Endothelial cell of umbilical vein (primary cell): Measurements from ENCODE around the gene CCDC170. TPM values are rescaled to one million over a fixed set of nuclear protein-coding genes. Genes with fewer than 3 reads are reported as not detected.

Source experiments
- BruUV-seq: library from RNA; stranded (reverse); fragments of 400-500 nt; replicated peaks from 2 replicates; lab custom pipeline; 2021; lab: Mats Ljungman, UMichigan
- CTCF ChIA-PET: fragments of 300-600, 350-600 bp; sonication (Branson Sonifier 250); formaldehyde crosslinking; loops from one replicate; lab custom pipeline; 2021; ENCODE audit warnings: antibody characterized with exemption, inconsistent platforms; lab: Charles Lee
- POLR2A ChIA-PET: fragments of 300-600, 350-600 bp; sonication (Branson Sonifier 250); formaldehyde crosslinking; loops from one replicate; lab custom pipeline; 2021; ENCODE audit warnings: antibody characterized with exemption, inconsistent platforms; lab: Charles Lee
- DNase-seq: peaks from one replicate; pipeline ENCODE4 v3.0.0-alpha.2; 2011; ENCODE audit warnings: low read depth, low spot score
- FAIRE-seq: peaks from 2 replicates; lab custom pipeline; 2011; peaks lifted over from hg19 to GRCh38; lab: Jason Lieb, UNC
- H2AFZ ChIP-seq: 2 replicates; pipeline ENCODE4 v1.6.0; 2012; ENCODE audit warnings: low read depth, low read length, control low read depth, inconsistent platforms
- H3K27ac ChIP-seq: 2 replicates; pipeline ENCODE4 v1.5.1; 2011; ENCODE audit warnings: low read depth, mild to moderate bottlenecking, control low read depth, low read length, moderate library complexity; ENCODE audit not compliant: insufficient read depth
- H3K27me3 ChIP-seq, 2 experiments: 2 replicates each; pipeline versions ENCODE4 v1.6.0 to v1.6.1; 2011; ENCODE audit warnings: low read length in 2 of 2, mixed read lengths in 1 of 2; ENCODE audit not compliant: control insufficient read depth in 2 of 2, insufficient read depth in 2 of 2
- H3K36me3 ChIP-seq, 2 experiments: 2 replicates in 1 of 2; 3 replicates in 1 of 2; pipeline ENCODE4 v1.5.1; 2011; ENCODE audit warnings: low read length in 2 of 2, mild to moderate bottlenecking in 1 of 2, moderate library complexity in 1 of 2; ENCODE audit not compliant: control insufficient read depth in 2 of 2, insufficient read depth in 2 of 2; ENCODE audit errors: extremely low read depth in 1 of 2
- H3K4me1 ChIP-seq: 3 replicates; pipeline ENCODE4 v1.5.1; 2011; ENCODE audit warnings: mild to moderate bottlenecking, low read length; ENCODE audit not compliant: control insufficient read depth, insufficient read depth; ENCODE audit errors: extremely low read depth
- H3K4me2 ChIP-seq: 2 replicates; pipeline ENCODE4 v1.6.1; 2011; ENCODE audit warnings: low read length, control low read depth, mixed read lengths; ENCODE audit not compliant: insufficient read depth
- H3K4me3 ChIP-seq, 3 experiments: fragments of 200-600 bp in 1 of 3; sonication (generic), shearing (Covaris generic) in 1 of 3; replicated peaks in 1 of 3; 2 replicates each; pipeline ENCODE4 v1.5.1; 2011 to 2016; ENCODE audit warnings: control low read depth in 3 of 3, low read length in 3 of 3, mild to moderate bottlenecking in 2 of 3, inconsistent platforms in 1 of 3, low read depth in 1 of 3, moderate library complexity in 1 of 3; ENCODE audit not compliant: insufficient read depth in 1 of 3
- H3K79me2 ChIP-seq: 2 replicates; pipeline ENCODE4 v1.6.0; 2012; ENCODE audit warnings: low read length, inconsistent platforms; ENCODE audit not compliant: control insufficient read depth, insufficient read depth
- H3K9ac ChIP-seq: replicated peaks from 2 replicates; pipeline ENCODE3; 2011; ENCODE audit warnings: low read length, control low read depth; ENCODE audit not compliant: insufficient read depth; ENCODE audit errors: extremely low read depth
- H3K9me1 ChIP-seq: replicated peaks from 3 replicates; pipeline ENCODE4 v1.6.0; 2011; ENCODE audit warnings: mild to moderate bottlenecking, low read length; ENCODE audit not compliant: control insufficient read depth, insufficient read depth; ENCODE audit errors: extremely low read depth
- H3K9me3 ChIP-seq: replicated peaks from 2 replicates; pipeline ENCODE4 v1.5.1; 2012; ENCODE audit warnings: low read length, inconsistent platforms; ENCODE audit not compliant: control insufficient read depth, insufficient read depth
- H4K20me1 ChIP-seq: replicated peaks from 2 replicates; pipeline ENCODE3; 2011; ENCODE audit warnings: mild to moderate bottlenecking, low read length; ENCODE audit not compliant: control insufficient read depth, insufficient read depth; ENCODE audit errors: extremely low read depth
- EZH2 ChIP-seq: IDR thresholded peaks from 2 replicates; pipeline ENCODE4 v1.6.1; 2012; ENCODE audit warnings: borderline replicate concordance, low read depth, mild to moderate bottlenecking, moderate library complexity, low read length, inconsistent platforms; ENCODE audit not compliant: severe bottlenecking
- FOS ChIP-seq: IDR thresholded peaks from 2 replicates; pipeline ENCODE4 v1.6.1; 2011; ENCODE audit warnings: mild to moderate bottlenecking, low read length, moderate library complexity, borderline replicate concordance; ENCODE audit not compliant: insufficient read depth
- GATA2 ChIP-seq: IDR thresholded peaks from 2 replicates; pipeline ENCODE4 v1.7.0; 2011; ENCODE audit warnings: low read depth, mild to moderate bottlenecking, moderate library complexity, mixed read lengths, low read length; ENCODE audit not compliant: insufficient read length, insufficient read depth
- JUN ChIP-seq: IDR thresholded peaks from 2 replicates; pipeline ENCODE4 v1.6.1; 2011; ENCODE audit warnings: borderline replicate concordance, low read depth; ENCODE audit not compliant: insufficient read length, insufficient read depth
- MYC ChIP-seq: IDR thresholded peaks from one replicate; pipeline ENCODE4 v1.6.1; 2011; ENCODE audit warnings: mild to moderate bottlenecking, low read depth, low read length
- POLR2A ChIP-seq: IDR thresholded peaks from 2 replicates; pipeline ENCODE4 v1.6.1; 2012; ENCODE audit warnings: low read depth, mild to moderate bottlenecking, control low read depth, low read length
- dilution Hi-C: fragments of 300-500 bp; cut with MboI; formaldehyde crosslinking; loops from one replicate; pipeline ENCODE4 v1.15.0; 2019; ENCODE audit warnings: low sequenced_read_pairs; ENCODE audit not compliant: extremely low pct_ligation_motif_present
- intact Hi-C: fragments of 100-400 bp; cut with micrococcal nuclease; formaldehyde crosslinking; loops from one replicate; pipeline ENCODE4 v1.10.0; 2022
- polyA plus RNA-seq, 4 experiments: library from polyadenylated mRNA; depleted of rRNA in 3 of 4; stranded (reverse) in 3 of 4; unstranded in 1 of 4; fragments of >200 nt; gene quantifications; 2 replicates each; pipeline versions ENCODE4 v1.2.1 to v1.2.3, GENCODE V29; 2011 to 2012; ENCODE audit warnings: missing spikeins in 1 of 4
- total RNA-seq: library from RNA; stranded (reverse); gene quantifications from 2 replicates; pipeline ENCODE4 v1.2.3, GENCODE V29; 2021
- TF ChIP-seq, protein P1 (sequence below): IDR thresholded peaks from 2 replicates; pipeline ENCODE4 v1.6.1; 2011; ENCODE audit not compliant: insufficient read depth, insufficient read length

Gene CCDC170
- total and polyA plus RNA-seq, 2 donors (not counting 3 experiments of a cell fraction or from before 2014, with no cell fraction given), result 0.07 to 0.21 TPM

DNA sequence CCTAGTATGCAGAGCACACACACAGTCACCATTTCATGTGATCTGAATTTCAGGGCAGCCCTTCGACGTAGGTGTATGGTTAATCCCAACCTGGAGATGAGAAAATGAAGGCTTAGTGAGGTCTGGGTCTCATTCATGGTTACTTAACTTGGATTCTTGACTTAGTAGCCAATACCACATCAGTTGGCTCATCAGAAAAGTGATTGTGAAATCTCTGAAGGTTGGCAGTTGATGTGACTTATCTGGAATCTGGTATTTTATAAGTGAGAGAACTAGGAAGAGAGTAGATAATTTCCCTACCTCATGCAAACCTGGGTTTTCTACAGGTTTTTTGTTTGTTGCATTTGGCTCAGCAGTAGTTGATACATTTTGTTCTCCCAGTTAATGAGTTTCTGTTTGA is 123.7 kb downstream of the CCDC170 start:
- DNase-seq, result no peak
- Histone ChIP-seq H3K79me2 (no peaks in the 10 kb centered on the region), H3K9me1 (no peaks in the 10 kb centered on the region), H3K4me2 (no peak overlapping the region), H2AFZ (no peak overlapping the region), H4K20me1 (no peaks in the 10 kb centered on the region), H3K9me3 (no peaks in the 10 kb centered on the region), H3K4me3 (no peak overlapping the region), H3K9ac (no peak overlapping the region), H3K27me3 (peaks cover 0 to 2% of the 10 kb centered on the region in 2 experiments), H3K4me1 (no peaks in the 10 kb centered on the region), H3K36me3 (no peaks in the 10 kb centered on the region), H3K27ac (no peak overlapping the region)
- no TSS peak for BruUV-seq
- TF ChIP-seq JUN (no peak), FOS (no peak), MYC (no peak), POLR2A (no peak), GATA2 (no peak)
- TF ChIP-seq, protein P1, sequence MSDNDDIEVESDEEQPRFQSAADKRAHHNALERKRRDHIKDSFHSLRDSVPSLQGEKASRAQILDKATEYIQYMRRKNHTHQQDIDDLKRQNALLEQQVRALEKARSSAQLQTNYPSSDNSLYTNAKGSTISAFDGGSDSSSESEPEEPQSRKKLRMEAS, result no peak
- FAIRE-seq, result no peak
- CTCF ChIA-PET, result no interaction called here
- dilution Hi-C loops, result no loop called here
- POLR2A ChIA-PET, result no interaction called here
- intact Hi-C loops, result no loop called here

- no peak overlapping the region for H3K27ac ChIP-seq
- CTCF ChIA-PET, result interaction anchor here (0.6 kb wide), 1 partner anchor 1317 kb away, joined by 3 read pairs; no protein-coding TSS in a partner anchor
- DNase-seq (no peak), FAIRE-seq (no peak)
- H3K9ac ChIP-seq, result no peak overlapping the region
- H3K36me3 ChIP-seq, result no peaks in the 10 kb centered on the region
- H3K79me2 ChIP-seq, result no peaks in the 10 kb centered on the region
- dilution Hi-C loops (no loop called here), intact Hi-C loops (no loop called here)
- POLR2A ChIA-PET, result no interaction called here
- H4K20me1 ChIP-seq, result no peaks in the 10 kb centered on the region
- H2AFZ ChIP-seq, result no peak overlapping the region
- no peaks in the 10 kb centered on the region for H3K9me3 ChIP-seq
- BruUV-seq, result no TSS peak
- no peak for TF ChIP-seq FOS
- no peak for TF ChIP-seq EZH2
- no peak for TF ChIP-seq MYC
- TF ChIP-seq GATA2, result no peak
- no peak overlapping the region for H3K4me3 ChIP-seq
- no peaks in the 10 kb centered on the region for H3K4me1 ChIP-seq
- H3K9me1 ChIP-seq, result no peaks in the 10 kb centered on the region
- no peak overlapping the region for H3K4me2 ChIP-seq
- H3K27me3 ChIP-seq, result peaks cover 0 to 2% of the 10 kb centered on the region in 2 experiments
Observed at GRCh38 chr6:151618717-151619116, 124.9 kb downstream of the CCDC170 start.
